HCT116 (cell line): ENCODE data around the gene SSX4B.
"Not testable (repeated sequence)": the region's sequence is repeated elsewhere in the genome, so short reads cannot be mapped to it uniquely, and the experiment has no call there.

Experiments
- CTCF ChIP-seq, 3 experiments: fragments of 200-600 bp in 1 of 3; sonication (generic) in 1 of 3; IDR thresholded peaks in 2 of 3; conservative IDR thresholded peaks in 1 of 3; 2 replicates each; pipeline ENCODE4 v1.5.1; 2012 to 2017; ENCODE audit warnings: low read depth in 2 of 3, low read length in 2 of 3, antibody characterized with exemption in 1 of 3, borderline replicate concordance in 1 of 3, control low read depth in 1 of 3, mild to moderate bottlenecking in 1 of 3, mixed read lengths in 1 of 3, mixed run types in 1 of 3, moderate library complexity in 1 of 3; ENCODE audit not compliant: insufficient read depth in 1 of 3
- EZH2 ChIP-seq: fragments of 200-600 bp; sonication (generic); IDR thresholded peaks from 2 replicates; pipeline ENCODE4 v1.6.1; 2017; ENCODE audit warnings: antibody characterized with exemption, mixed run types
- POLR2A ChIP-seq: IDR thresholded peaks from 2 replicates; pipeline ENCODE4 v1.7.0; 2011; ENCODE audit warnings: borderline replicate concordance; ENCODE audit not compliant: insufficient read depth, insufficient read length; ENCODE audit errors: extremely low read depth
- POLR2AphosphoS5 ChIP-seq: IDR thresholded peaks from 2 replicates; pipeline ENCODE4 v1.6.1; 2011; ENCODE audit warnings: mild to moderate bottlenecking, low read depth, low read length, moderate library complexity

- not testable (repeated sequence) for TF ChIP-seq EZH2; CTCF (IDR thresholded peaks at IDR 0.05 in 2 of 3, conservative IDR thresholded peaks at IDR 0.05 in 1 of 3; ENCODE audit: borderline replicate concordance in 1 of 3, insufficient read depth in 1 of 3, low read depth in 2 of 3, low read length in 2 of 3); POLR2A; POLR2AphosphoS5
Measured at GRCh38 chrX:48429606-48430005, 17.8 kb upstream of the SSX4B start.
